Right ventricle myocardium superior (tissue), 1 donor: ENCODE results near the gene AMZ1. TPM values are rescaled to one million over a fixed set of nuclear protein-coding genes. Genes with fewer than 3 reads are reported as not detected.
"Not testable (repeated sequence)": the region's sequence is repeated elsewhere in the genome, so short reads cannot be mapped to it uniquely, and the experiment has no call there.

Experiments
- ATAC-seq: fragments of 200-7000 bp; cut with Tn5 transposase; one replicate; pipeline ENCODE4 v1.9.1; 2020; ENCODE audit warnings: mild to moderate bottlenecking; ENCODE audit not compliant: poor library complexity
- DNase-seq: peaks from one replicate; pipeline ENCODE4 v3.0.0-alpha.2; 2020
- intact Hi-C: fragments of 100-400 bp; cut with DNase I; formaldehyde crosslinking; loops from one replicate; pipeline ENCODE4 v1.11.2; 2022
- total RNA-seq: library from RNA; stranded (reverse); fragmentation: NEBNext Ultra II Directional; extraction: Animal tissue kit (Norgen Biotek cat#: 25700); gene quantifications from one replicate; pipeline ENCODE4 v1.2.1, GENCODE V29; 2021
- donor health status: DM: no; HTN: yes; CAD: no; lungs with severe emphysema.

The AMZ1 gene
- total RNA-seq, 1 donor from 2014 or later: 0.08 TPM

GRCh38 chr7:2717293-2718261 is 29.6 kb downstream of the AMZ1 start:
- peak; percentile 57 for ATAC-seq
- DNase-seq: peak; percentile 70
- intact Hi-C loops: no loop called here

DNA sequence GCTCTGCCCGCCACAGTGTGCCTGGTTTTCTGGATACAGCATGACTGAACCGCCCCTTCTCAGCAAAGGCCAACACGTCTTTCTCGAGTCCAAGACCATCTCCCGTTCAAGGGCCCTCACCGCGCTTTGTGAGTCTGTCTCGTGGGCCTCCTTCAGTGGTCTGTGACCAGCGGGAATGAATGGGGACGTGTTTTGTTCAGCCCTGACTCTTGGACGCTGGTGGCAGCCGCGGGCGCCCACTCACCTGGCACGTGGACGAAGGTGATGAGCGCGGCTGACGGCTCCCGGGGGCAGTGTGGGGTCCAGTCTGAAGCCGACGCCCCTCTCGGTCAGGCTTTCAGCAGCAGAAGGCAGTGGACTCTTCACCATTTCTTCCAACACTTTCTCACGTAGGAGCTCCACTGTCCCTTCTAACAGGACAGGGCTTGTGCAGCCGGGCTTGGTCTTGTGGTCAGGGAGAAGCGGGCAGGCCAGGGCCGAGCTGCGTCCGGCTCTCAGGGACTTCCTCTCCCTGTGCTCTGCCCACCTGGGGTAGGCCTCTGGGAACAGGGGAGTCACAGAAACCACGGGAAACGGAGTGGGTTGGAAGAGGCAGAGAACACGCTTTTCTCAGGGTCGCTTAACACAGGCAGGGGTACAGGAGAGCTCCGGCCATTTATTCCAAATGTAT is 30.4 kb downstream of the AMZ1 start:
- intact Hi-C loops: no loop called here
- DNase-seq: no peak
- ATAC-seq: no peak

GRCh38 chr7:2719007-2719406 is 31.0 kb downstream of the AMZ1 start:
- no peak for ATAC-seq
- no peak for DNase-seq

DNA sequence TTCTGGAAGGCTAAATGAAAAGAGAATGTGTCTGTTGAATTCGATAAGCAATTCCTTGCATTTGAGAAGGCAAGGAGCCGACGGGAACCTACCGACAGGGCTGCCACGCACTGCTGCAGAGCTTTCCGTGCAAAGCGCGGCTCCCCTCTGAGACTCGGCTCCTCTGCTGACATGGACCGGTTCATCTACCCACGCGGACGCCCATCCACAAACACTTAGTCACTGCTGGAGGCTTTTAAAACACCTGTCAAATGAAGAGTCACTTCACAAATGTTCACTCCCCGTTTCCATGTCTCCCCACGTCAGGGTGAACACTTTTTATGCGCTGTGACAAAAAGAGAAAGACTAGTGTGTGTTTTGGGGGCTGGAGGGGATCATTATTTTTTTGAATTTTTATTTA is 32.0 kb downstream of the AMZ1 start:
- ATAC-seq (no peak), DNase-seq (no peak)
- intact Hi-C loops: no loop called here

More at GRCh38 chr7:2719007-2719406, 31.0 kb downstream of the AMZ1 start:
- intact Hi-C loops: no loop called here

DNA sequence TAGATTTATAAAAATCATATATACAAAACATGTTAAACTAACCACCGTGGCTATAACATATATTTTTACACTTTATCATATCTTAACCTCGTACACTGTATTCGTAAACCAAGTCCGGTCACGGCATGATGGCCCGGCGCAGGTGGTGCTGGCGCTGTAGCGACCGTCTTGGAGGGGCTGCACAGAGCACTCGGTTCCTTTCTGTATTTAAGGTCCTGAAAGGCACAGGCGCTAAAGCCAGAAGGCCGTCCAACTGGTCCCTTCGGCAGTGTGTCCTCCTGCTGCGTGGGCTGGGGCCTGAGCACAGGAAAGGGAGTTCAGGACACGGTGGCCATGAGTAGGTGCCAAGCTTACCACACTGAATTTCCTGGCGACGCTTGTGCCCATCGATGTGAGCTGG is 33.8 kb downstream of the AMZ1 start:
- DNase-seq (peak; percentile 21), ATAC-seq (no peak)
- intact Hi-C loops: no loop called here

GRCh38 chr7:2722591-2722990 is 34.6 kb downstream of the AMZ1 start:
- DNase-seq (peak; percentile 22), ATAC-seq (no peak)
- intact Hi-C loops: no loop called here

DNA sequence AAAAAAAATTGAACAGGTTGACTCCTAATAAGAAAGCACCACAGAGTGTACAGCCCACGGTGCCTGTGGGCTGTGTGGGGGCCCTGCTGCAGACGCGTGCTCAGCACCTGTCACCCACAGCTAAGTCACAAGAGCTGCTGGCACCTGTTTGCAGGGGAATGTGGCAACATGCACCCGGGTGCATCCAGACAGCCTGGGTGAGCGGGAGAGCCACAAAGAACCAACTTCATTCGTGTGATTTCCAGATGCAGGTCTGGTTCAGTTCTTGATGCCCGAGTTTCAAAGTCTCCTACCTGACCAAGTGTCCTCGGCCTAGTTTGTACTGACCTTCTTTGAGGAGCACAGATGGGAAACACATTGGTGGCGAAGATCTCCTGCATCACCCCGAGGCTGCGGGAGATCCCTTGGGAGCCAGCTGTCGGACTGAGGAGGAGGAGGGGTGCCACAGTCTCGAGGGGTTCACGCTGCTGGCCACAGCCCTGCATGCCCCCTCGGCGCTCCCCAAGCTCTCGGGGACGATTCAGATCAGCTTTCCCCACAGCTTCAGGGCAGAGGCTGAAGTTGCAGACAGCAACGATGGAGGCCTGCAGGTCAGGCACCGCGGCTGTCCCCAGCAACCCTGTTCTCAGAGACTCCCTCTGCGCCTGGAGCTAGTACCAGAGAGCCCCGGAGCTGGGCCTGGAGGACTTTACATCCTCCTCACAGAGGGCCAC is 35.3 kb downstream of the AMZ1 start:
- DNase-seq (peak; percentile 39), ATAC-seq (no peak)

DNA sequence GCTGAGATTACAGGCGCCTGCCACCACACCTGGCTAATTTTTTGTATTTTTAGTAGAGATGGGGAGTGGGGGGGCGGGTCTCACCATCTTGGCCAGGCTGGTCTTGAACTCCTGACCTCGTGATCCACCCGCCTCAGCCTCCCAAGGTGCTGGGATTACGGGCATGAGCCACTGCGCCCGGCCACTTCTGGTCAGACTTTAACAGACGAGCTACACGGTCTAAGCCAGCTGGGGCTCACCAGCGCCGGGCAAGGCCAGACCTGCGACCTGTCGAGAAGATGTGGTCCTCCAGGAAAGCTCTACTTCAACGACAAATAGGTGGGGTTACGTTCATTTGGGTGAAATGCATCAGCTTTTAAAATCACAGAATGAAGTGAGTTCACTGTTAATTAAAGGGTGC is 36.0 kb downstream of the AMZ1 start:
- DNase-seq: peak; percentile 38
- intact Hi-C loops, ATAC-seq: not testable (repeated sequence)

More for the DNA sequence above, 35.3 kb downstream of the AMZ1 start:
- intact Hi-C loops: no loop called here

DNA sequence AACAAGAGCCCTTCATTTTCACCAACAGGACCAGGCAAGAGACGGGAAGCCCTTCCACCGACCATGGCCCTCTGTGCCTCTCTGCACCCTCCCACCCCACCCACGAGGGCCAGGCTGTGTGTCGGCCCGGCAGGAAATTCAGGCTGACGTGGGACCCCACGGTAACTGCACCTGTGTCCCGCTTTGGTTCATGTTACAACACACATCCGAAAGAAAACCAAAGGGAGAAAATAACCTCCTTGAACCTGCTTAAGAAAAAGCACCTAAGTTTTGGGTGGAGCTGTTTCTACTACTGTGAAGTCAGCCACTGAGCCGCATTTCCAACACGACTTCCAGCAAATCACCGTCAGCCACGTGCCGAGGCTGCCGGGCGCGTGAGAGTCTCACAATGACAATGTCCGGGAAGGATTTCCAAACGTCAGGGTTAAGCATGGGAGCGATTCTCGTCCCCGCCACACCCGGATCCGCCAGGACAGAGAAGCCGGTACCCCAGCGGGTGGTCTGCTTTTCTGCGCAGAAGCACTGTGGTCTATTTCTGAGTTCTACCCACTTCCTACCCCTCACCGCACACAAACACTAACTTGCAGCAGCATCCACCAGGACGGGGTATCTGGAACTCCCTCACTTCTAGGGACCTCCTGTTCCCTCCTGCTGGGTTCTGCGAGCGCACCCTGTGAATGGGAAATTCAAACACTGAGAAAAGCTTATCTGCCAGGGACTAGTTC is 36.6 kb downstream of the AMZ1 start:
- ATAC-seq (no peak), DNase-seq (peak; percentile 24)
- intact Hi-C loops: no loop called here

DNA sequence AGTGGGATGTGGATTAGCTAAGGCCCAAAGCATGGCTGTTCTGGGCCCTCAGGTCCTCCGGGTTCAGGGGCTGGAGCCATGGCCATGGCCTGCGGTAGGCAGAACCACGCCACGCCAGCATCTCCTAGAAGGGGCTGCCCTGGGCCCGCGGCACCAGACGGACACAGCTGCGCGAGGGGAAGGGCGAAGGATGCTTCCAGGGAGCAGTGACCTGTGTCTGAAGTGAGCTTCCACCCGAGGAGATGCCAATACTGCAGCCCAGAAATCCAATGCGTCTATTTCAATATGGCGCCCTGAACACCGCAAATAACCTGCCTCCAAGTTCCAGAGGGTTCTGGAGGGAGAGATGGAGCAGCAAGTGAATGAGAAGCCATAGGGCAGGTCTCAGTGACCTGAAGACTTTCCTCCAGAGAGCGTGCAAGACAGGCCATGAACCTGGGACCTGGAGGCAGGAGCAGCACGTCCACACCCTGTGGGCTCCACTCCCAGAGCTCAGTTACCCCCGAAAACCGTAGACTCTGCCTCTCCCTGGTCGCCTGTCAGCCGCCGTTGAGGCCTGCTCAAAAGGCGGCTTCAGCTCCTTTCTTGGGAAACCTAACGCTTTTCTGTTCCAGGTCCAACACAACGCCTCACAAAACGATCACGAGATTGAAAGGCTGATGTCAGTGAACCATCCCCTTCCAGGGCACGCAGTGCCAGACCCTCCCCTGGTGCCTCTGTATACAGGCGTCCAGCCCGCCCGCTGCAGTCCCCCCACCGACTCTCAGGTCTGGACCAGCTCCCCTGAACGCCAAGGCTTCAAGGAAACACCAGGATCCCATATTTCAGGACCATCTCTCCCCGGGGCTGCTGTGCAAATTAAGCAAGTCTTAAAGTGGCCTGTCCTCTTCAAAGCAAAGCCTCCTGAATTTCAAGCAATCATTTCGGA is 37.4 kb downstream of the AMZ1 start:
- no peak for ATAC-seq

DNA sequence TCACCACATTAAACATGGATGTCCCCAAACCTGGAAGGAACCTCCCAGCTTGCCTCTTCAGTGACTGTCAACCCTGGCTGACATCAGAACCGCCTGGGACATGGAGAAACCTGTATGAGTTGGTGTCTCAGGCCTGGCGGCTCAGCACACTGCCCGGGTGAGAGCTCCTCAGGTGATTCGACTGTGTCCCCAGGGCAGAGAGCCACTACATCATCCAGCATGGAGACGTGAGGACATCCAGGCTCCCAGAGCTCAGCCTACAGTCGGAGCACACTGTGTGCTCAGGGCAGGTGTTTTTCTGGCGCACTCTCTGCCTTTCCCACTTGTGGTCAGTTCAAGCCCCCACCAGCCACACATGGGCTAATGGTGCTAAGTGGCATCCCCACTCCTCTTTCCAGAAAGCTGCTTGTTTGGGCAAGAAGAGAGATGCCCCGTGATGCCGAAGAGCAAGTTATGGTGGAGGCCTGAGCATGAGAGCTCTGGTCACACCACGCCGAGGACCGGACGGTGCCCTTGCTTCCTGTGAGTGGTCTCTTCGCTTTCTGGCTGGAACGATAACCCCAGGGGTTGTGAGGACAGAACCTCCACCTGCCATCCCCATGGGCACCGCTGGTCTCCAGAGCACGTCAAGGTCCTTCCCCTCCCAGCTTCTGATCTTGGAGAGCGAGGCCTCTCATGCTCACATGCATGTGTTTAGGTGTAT is 38.5 kb downstream of the AMZ1 start:
- intact Hi-C loops: no loop called here
- DNase-seq: peak; percentile 29
- no peak for ATAC-seq

More for the DNA sequence above, 37.4 kb downstream of the AMZ1 start:
- intact Hi-C loops: no loop called here
- DNase-seq: peak; percentile 28

DNA sequence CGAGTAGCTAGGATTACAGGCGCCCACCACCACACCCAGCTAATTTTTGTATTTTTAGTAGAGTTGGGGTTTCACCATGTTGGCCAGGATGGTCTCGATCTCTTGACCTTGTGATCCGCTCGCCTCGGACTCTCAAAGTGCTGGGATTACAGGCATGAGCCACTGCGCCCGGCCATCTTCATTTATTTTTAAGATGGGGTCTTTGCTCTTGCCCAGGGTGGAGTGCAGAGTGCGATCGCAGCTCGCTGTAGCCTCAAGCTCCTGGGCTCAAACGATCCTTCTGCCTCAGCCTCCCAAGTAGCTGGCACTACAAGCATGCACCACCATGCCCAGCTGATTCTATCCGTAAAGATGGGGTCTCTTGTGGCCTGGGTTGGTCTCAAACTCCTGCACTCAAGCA is 39.2 kb downstream of the AMZ1 start:
- ATAC-seq, intact Hi-C loops: not testable (repeated sequence)
- DNase-seq: peak; percentile 19

DNA sequence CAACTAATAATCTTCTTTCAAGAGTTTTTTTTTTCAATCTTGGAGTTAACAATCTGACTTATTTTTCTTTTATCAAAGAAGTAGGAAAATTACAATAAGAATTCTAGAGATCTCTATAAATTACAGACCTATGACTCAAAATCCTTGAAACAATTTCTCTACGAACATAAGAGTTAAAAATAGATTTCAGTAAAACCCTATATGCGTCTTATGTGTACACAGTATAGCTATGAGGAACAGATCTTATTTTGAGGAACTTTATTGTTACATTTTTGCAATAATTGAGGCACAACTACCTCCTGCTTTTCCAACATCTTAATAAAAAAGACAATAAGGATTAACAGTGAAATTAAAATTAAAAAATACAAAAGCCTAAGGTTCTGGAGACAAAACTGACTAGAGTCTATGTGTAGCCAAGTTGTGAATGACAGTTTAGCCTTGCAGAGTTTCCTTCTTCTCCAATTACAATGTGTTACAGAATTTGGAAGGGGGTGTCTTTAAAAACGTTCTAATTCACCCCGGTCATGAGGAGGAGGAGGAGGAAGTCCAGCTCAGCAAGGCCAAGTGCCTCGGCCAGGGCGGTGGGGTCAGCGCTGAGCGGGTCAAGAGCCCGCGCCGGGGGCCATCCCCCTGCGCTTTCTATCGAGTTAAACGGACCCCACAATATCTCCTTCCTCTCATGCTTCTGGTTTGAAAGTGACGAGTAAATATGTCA is 40.5 kb downstream of the AMZ1 start:
- ATAC-seq: no peak
- intact Hi-C loops: no loop called here
- DNase-seq: peak; percentile 40

DNA sequence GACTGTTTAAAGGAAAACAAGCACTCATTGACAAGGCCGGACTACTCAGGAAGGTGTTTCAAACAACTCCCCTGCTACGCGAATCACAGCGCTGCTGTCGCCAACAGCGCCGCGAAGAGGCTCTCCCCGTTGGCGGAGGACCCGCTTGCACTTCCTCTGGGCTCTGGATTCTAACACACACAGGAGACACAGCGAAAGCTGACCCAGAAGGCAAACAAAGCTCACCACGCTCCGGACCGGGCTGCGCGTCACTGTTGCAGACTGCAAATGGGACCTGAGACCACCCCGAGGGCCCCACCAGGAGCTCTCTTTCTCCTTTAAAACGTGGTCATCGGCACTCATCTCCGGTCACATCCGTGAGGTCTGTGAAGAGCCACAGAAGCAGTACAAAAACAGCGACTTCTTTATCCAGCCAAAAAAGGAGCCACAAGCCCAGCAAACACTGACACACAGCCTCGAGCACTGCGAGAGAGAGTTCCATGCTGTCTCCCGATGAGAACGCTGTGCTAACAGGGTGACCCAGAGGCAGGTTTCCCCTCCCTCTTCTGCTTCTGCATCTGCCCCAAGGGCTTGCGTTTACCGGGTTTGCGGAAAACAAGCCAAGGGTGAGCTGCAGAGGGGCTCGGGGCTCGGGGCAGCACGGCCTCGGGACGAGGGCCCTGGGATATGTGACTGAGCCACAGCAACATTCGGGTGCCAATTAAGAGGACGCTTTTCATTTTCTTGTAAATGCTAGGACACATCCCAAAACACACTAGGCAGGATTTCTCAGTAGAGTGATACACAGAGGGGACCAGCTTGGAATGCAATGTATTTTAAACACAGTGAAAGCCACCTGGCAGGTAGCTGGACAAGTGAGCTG is 41.3 kb downstream of the AMZ1 start:
- DNase-seq (peak; percentile 53), ATAC-seq (no peak)
- intact Hi-C loops: no loop called here

DNA sequence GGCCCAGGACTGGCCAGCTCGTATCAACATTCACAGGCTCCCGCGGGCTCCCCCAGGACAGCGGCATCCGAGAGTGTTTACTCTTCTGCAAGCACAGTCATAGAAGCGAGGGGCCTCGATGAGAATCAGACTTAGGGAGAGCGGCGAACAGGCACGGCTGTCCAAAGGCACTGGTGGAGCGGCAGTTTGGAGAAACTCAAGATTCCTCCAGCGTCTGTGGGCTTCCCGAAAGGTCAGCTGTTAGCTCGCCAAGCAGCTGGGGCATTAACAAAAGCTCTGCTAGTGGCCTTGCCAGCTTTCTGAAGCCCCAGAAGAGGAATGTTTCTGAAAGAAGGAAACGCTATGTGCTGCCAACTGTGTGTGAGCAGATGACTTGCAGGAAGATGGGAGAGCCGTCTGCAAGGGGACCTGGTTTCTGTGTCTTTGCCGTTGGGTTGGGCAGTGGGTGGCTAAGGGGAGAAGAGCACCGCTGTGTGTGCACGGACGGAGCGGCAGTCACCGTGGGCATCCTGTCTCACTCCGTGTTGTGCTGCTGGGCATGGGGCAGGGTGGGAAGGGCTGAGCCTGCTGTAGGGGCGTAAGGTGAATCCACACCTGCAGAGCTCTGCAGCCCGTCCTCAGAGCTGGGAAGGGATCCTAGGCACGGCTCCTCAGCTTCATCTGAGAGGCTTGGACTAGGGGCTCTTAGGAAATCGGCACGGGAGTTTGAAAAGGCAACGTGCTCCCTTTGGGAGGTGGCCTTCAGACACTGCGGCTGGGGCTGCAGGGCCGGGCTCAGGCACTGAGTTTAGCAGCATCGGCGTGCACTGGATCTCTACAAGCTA is 42.1 kb downstream of the AMZ1 start:
- intact Hi-C loops: loop anchor here (5.0 kb wide), 1 partner anchor 107 kb away; no protein-coding TSS in a partner anchor
- DNase-seq (peak; percentile 42), ATAC-seq (peak; percentile 9)
